GM18861 (cell line): ENCODE measurements around the gene NECTIN3.

Experiments
- ATAC-seq: cut with Tn5 transposase; IDR thresholded peaks from one replicate; pipeline ENCODE4 v1.9.1; 2021; ENCODE audit not compliant: unreplicated experiment

Gene NECTIN3

DNA sequence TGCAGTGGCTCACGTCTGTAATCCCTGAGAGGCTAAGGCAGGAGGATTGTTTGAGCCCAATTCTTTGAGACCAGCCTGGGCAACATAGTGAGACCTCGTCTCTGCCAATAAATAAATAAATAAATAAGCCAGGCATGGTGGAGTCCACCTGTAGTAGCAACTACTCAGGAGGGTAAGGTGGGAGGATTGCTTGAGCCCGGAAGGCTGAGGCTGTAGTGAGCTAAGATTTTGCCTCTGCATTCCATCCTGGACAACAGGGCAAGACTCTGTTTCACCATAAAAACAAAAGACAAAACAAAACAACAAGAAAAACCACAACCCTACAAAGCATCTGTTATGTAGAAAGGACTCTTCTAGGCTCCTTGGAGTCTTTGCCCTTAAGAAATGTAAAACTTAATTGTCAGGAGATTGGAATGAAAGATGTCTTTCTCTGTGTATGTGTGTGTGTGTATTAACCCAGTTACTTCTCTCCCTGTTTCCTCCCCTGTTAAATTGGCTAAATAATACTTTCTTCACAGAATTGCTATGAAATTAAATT lies 9.5 kb downstream of the NECTIN3 start:
- ATAC-seq = no peak

DNA sequence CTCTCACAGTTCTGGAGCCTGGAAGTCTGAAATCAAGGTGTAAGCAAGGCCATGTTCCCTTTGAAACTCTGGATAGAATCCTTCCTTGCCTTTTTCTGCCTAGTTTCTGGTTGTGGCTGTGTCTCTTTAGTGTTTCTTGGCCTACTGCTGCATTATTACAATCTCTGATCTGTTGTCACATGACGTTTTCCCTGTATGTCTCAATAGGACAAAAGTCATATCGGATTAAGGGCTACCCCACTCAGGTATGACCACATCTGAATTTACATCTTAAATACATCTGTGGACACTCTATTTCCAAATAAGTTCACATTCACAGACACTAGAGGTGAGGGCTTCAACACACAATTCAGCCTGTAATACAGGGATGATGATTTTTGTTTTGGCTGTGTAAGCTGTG lies 13.3 kb downstream of the NECTIN3 start:
- no peak for ATAC-seq

DNA sequence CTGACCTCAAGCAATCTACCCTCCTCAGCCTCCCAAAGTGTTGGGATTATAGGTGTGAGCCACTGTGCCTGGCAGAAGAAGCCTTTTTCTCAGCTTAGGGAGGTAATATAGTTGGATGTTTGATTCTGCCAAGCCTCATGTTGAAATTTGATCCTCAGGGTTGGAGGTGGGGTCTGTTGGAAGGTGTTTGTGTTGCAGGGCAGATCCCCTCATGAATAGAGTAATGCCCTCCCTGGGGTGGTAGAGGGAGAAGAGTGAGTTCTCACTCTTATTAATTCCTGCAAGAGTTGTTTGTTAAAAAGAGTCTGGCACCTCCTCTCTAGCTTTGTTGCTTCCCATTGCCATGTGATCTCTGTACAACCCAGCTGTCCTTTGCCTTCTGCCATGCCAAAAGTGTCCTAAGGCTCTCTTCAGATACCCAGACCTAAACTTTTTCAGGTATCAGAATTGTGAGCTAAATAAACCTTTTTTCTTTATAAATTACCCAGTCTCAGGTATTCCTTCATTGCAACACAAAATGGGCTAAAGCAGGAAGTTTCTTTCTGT lies 16.4 kb downstream of the NECTIN3 start:
- ATAC-seq = no peak

DNA sequence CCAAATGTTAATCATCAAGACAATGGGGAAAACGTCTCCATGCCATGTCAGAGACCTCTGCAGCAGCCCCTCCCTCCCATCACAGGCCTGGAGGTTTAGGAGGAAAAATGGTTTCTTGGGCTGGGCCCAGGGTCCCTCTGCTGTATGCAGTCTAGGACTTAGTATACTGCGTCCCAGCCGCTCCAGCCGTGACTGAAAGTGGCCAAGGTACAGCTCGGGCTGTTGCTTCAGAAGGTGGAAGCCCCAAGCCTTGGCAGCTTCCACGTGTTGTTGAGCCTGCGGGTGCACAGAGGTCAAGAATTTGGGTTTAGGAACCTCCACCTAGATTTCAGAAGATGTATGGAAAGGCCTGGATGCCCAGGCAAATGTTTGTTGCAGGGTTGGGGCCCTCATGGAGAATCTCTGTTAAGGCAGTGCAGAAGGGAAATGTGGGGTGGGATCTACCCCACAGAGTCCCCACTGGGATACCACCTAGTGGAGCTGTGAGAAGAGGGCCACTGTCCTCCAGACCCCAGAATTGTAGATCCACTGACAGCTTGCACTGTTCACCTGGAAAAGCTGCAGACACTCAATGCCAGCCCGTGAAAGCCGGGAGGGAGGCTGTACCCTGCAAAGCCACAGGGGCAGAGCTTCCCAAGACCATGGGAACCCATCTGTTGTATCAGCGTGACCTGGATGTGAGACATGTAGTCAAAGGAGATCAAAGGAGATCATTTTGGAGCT lies 25.0 kb downstream of the NECTIN3 start:
- ATAC-seq = no peak

DNA sequence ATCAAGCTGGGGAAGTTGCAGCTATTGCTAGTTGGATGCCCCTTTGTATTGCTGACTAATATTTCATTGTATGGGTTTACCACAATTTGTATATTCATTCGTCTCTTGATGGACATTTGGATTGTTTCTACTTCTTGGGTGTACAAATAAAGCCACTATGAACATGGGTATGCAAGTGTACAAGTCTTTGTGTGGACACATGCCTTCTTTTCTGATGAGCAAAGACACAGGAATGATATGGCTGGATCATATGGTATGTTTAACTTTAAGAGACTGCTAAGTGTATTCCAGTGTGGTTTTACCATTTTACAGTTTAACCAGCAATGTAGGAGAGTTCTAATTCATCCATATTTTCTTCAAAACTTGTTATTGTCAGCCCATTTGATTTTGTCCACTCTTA lies 32.2 kb downstream of the NECTIN3 start:
- ATAC-seq = no peak

DNA sequence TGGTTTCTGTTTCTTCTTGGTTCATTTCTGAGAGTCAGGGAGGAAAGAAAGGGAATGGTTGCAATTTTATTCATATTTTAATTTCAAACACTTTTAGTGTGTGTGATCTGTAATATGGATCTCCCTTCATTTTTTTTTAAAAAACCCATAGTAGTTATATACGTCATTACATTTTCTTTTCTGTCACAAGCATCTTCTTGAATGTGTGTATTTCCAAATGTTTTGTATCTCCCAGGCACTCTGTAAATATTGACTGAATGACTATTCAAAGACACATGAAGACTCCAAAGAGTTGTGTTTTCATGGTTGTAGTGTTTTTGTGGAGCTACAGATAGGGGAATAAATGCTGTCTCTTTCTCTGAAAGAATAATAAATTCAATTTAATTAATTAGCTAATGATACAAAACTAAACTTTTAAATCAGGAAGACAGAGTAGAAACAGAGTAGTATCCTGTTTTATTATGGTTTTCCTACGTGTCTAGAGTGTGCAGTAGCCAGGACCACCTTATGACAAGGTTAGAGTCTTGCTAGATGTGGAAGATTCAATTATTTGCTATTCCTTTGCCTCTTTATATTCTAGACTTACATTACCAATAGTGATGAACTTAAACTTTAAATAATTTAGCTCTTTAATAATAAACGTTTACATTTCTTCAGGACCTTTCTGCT lies 35.5 kb downstream of the NECTIN3 start:
- no peak for ATAC-seq

DNA sequence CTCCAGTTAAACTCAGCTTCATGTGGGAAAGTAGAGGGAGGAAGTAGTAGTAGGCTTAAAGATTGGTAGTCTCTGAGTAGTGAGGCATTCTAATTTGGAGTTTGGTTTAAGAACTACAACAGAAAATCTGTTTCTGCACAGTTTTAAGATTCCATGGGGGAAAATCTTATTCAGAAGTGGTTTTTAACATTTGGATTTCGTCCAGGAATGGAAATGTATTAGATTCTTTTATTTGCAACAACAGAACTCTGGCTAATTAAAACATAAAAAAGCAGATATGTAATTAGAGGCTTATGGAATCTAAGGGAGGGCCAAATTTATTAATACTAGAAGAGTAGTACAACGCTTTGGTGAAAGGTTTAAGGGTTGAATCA lies 36.0 kb downstream of the NECTIN3 start:
- no peak for ATAC-seq

DNA sequence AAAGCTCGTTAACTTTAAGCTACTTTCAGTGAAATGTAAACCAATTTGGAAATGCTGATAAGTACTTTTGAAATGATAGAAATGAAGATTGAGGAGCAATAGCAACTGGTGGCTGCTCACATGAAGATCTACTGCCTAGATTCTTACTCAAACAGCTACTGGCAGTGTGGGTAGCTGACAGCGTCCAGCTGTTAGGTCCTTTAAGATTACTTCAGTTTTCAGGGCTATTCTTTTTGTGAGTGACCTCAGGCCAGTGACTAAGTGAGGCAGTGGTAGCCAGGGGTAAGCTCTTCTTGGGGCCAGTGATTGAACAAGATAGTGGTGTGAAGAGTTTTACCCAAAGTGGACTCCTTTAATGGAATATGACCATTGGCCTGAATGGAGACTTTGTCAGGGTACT lies 41.3 kb downstream of the NECTIN3 start:
- ATAC-seq = no peak

DNA sequence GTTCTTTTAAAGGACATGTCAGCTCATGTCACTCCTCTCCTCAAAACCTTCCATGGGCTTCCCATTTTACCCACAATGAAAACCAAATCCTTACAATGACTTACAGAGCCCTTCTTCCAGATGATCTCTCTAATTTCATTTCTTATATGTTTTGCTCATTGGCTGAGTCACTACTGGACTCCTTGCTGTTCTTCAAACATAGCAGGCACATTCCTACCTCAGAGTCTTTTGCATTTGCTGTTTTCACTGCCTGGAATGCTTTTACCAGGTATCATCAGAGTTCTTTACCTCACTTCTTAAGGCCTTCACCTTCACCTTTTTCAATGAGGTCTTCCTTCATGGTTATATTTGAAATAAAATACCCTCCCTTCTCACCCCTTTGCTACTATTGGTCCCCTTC lies 57.3 kb downstream of the NECTIN3 start:
- ATAC-seq = no peak

DNA sequence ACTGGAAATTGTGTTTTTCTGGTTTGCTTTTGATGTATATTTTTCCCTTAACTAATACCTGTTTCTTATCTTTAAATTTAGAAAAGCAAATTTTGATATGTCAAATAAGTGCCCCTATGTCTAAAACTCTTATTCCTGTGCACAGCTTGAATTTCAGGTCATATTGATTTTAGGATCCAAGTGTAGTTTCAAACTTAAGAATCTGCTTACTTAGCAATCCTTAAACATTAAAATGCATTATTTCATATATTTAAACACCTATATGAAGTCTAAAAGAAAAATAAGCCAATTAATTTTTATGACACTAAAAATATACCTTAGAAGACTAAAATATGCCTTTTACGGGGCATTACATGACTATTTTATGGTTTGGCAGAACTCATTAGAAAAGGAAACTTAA lies 59.2 kb downstream of the NECTIN3 start:
- ATAC-seq = no peak

DNA sequence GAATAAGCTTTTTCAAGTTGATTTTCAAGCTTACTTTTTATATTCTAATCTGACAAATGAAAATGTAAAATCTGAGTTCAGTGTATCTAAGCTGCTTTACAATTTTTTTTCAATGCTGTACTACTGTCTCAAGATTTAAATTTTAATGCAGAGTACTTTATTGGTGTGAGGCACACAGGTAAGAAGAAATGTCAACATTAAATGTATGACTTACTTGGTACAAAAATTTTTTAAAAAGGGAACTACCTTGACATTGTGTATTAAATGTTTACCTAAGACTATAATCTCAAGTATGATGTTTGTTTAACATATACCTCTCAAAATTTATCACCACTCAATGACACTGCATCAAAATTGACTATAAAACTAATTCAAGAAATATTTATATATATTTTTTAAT lies 62.7 kb downstream of the NECTIN3 start:
- no peak for ATAC-seq

DNA sequence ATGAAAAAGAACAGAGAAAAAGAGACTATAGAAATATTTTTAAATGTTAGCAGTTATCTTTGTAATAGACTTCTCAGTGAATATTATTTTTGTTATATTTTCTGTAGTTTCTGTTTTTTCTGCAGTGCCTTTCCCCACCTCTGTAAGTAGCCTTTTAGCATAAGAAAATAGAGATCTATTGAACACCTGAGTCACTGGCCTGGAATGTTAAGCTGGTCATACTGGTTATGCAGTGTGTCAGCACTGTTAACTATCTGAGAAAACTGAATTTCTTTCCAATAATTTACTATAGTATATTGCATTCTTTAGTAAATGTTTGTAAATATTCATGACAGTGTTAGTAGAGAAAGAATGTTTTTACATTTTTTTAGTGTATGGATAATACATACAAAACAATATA lies 79.8 kb downstream of the NECTIN3 start:
- ATAC-seq = no peak

DNA sequence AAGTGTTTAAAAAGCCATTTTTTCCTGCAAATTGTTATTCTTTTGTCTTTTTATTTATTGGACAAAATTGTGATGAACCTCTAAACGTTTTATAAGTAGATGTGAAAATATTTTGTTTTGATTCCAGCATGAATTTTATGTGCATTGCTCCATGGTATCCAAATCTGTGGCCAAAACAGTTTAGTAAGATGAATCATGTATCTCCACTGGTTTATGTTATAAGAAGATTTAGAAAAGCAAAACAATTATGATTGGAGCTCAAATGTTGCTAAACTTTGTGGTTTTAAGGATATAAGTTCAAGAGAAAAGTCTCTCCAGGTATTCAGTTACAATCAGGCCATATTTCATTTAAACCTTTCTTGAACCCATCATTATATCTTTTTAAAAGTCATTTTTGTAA lies 80.9 kb downstream of the NECTIN3 start:
- ATAC-seq = no peak

DNA sequence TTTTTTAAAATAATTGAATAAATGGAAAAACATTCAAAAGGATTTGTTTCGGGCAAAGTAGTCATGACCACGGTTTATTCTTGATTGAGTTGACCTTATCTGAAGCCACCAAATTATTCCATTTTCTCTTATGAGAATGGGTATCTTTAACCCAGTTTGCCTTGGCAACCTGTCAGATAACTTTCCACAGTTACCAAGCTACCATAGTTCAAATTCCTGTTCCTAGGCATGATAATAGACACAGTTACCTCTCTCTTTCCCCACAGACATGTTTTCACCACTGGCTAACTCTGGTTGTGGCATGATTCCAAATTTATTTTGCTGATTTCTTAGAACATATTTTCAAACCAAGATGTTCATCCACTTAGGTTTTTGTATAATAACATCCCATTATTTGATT lies 84.9 kb downstream of the NECTIN3 start:
- no peak for ATAC-seq

DNA sequence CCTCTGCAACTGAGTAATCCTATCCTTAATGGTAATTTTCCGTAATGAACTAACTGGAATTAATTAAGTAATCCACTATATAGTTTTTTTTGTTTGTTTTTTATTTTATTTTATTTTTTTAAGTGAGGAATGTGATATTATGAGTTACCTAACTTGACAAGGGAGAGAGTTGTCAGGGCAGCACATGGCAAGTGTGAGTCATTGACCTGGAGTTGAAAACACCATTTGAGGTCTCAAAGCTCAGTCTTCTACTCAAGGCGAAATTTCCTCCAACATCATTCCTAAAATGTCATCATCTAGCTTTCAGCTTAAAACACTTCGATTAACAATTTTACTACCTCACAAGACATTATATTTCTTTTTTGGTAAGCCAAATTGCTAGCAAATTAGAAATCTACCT lies 87.8 kb downstream of the NECTIN3 start:
- no peak for ATAC-seq

DNA sequence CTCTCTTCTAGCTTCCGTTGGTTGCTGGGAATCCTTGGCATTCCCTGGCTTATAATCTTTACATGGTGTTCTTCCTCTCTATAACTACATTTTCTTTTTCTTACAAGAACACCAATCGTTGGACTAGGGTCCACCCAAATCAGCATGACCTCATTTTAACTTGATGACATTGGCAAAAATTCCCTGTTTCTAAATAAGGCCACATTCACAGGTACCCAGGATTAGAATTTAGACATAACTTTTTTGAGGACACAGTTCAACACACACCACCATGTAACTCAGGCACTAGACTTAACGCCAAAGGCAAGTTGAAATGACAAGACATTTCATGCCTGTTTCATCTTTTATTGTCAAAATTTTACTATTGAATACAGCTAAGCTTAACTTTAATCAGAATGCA lies 93.0 kb downstream of the NECTIN3 start:
- ATAC-seq = no peak

DNA sequence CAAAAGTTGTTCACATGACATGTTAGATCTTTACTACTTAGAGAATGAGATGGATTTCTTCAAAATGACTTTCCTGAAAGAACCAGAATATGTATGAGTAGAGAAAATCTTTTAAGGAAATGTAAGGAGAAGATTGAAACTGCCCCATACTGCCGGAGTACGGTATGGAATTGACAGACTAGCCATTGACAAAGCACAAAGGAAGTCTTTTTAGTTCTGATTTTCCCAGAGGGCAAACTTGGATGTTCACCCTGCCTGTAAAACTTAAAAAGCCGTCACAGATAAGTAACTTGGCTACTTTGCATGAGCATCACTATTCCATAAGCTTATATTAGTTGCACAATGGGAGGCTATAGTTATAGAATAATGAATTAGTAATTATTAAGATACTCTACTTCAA lies 93.8 kb downstream of the NECTIN3 start:
- no peak for ATAC-seq

DNA sequence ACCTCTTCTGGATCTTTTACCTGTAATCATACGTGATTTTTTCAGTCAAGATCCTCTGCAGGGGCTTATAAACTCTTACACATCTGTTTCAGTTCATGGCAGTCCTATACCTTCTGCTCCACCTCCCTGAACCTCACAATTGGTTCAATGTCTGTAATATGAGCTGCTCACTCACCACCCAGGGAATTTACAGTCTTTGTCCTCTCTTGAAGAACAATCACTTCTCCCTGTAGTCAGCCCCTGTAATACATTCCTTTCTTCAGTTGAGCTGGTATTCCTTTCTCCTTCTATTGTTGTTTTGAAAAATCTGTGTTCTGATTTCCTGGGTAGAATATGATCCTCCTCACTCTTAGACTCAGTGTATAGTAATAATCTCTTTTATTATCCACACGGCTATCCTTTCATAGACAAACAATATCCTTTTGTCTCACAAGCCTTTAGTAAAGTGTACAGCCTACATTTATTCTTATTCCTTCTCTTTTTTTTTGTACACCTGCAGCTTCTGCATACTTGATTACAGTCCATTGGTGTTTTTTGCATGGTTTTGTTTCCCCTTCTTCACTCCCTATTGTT lies 101.8 kb downstream of the NECTIN3 start:
- ATAC-seq = no peak

DNA sequence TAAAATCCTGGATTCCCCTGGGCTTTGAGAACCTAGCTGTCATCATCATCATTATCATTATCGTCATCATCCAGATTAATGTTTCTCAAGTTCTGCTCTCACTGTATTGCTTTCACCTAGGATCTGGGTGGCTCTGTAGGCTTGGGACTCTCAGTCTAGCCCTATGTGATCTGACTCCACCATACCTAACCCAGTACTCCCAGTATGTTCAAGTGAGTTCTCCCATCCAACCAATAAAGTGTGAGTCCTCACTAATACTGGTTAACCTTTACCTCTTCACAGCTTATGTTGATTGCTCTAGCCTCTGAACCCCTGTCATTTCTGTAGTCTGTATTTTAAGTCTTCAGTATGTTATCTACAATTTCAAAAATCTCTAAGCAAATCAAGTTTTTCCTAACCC lies 102.3 kb downstream of the NECTIN3 start:
- ATAC-seq = no peak

DNA sequence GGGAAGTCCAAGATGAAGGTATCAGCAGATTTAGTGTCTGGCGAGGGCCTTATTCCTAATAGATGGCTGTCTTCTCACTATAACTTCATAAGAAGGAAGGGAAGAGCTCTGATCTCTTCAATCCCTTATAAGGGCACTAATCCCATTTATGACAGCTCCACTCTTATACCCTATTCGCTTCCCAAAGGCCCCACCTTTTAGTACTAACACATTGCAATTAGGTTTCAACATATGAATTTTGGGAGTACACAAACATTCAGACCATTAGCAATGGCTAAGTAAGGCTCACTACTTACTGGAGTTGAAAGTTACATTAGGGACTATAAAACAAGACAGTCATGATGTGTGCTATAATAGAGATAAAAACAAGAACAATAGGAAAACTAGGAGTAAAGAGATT lies 118.9 kb downstream of the NECTIN3 start:
- no peak for ATAC-seq

DNA sequence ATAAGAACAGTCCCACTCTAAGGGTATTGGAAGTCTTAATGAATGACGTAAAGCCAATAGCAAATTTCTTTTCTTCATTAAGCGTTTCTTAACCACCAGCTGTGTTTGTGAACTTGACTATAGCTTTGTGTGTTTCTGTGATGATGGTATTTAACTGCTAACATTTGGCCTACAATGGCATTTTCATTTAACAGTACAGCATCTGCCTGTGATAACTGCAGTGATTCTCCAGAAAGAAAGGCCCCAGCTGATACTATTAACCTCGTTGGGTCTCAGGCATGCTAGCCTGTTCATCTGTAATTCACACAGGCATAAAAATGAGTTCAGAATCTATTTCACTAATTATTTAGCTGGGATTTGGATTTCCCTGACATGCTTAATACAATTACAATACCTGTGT lies 121.9 kb downstream of the NECTIN3 start:
- ATAC-seq = no peak

DNA sequence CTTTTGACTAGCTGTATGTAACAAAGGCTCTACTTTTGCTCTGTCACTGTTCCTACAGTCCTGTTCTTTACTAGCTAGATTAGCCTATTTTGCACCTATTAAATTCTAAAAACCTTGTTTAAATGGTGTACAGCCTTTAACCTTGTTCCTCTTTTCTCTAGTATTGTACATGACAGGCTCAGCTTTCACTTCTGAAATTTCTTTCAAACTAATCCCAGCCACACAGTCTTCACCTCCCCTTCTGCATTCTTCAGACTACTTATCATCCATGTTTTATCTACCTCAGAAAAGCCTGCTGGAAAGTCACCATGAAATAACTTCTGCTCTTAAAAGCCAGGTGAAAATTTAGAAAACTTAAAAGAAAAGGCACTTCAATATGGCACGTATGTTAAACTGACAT lies 122.4 kb downstream of the NECTIN3 start:
- ATAC-seq = peak; percentile 50
